Osteoblast (primary cell): ENCODE results near the gene TAS1R2. TPM values are rescaled to one million over a fixed set of nuclear protein-coding genes. Genes with fewer than 3 reads are reported as not detected.

Source experiments
- DNase-seq: peaks from one replicate; pipeline ENCODE4 v3.0.0; 2011; ENCODE audit warnings: low spot score, mixed read lengths; ENCODE audit not compliant: insufficient read length; ENCODE audit errors: missing footprints
- H2AFZ ChIP-seq: 2 replicates; pipeline ENCODE4 v1.6.0; 2011; ENCODE audit warnings: mild to moderate bottlenecking, low read length
- H3K27ac ChIP-seq: 2 replicates; pipeline ENCODE4 v1.5.1; 2011; ENCODE audit warnings: mild to moderate bottlenecking, low read depth, low read length, moderate library complexity
- H3K27me3 ChIP-seq: 2 replicates; pipeline ENCODE4 v1.6.0; 2012; ENCODE audit warnings: mild to moderate bottlenecking, control low read depth, inconsistent platforms, low read length, moderate library complexity; ENCODE audit not compliant: insufficient read depth
- H3K36me3 ChIP-seq: 2 replicates; pipeline ENCODE4 v1.5.1; 2011; ENCODE audit warnings: mild to moderate bottlenecking, low read length, control low read depth, moderate library complexity; ENCODE audit not compliant: insufficient read depth
- H3K4me1 ChIP-seq: 2 replicates; pipeline ENCODE4 v1.5.1; 2011; ENCODE audit warnings: mild to moderate bottlenecking, low read length, control low read depth, moderate library complexity; ENCODE audit not compliant: insufficient read depth
- H3K4me2 ChIP-seq: 2 replicates; pipeline ENCODE4 v1.6.0; 2011; ENCODE audit warnings: mild to moderate bottlenecking, low read length; ENCODE audit not compliant: insufficient read depth
- H3K4me3 ChIP-seq: fragments of 200-600 bp; sonication (generic); 3 replicates; pipeline ENCODE4 v1.5.1; 2012; ENCODE audit warnings: mild to moderate bottlenecking, low read length, inconsistent platforms; ENCODE audit not compliant: insufficient read depth
- H3K79me2 ChIP-seq: 2 replicates; pipeline ENCODE4 v1.6.0; 2012; ENCODE audit warnings: mild to moderate bottlenecking, low read length, control low read depth, inconsistent platforms; ENCODE audit not compliant: insufficient read depth
- H3K9me3 ChIP-seq: 2 replicates; pipeline ENCODE4 v1.5.1; 2011; ENCODE audit warnings: low read depth, low read length, control low read depth
- H4K20me1 ChIP-seq: 2 replicates; pipeline ENCODE4 v1.6.0; 2012; ENCODE audit warnings: mild to moderate bottlenecking, low read length, control low read depth; ENCODE audit not compliant: insufficient read depth
- total RNA-seq: library from RNA; depleted of rRNA; stranded (reverse); fragments of >200 nt; gene quantifications from 2 replicates; pipeline ENCODE4 v1.2.3, GENCODE V29; 2012
- TF ChIP-seq, protein P1 (sequence below): IDR thresholded peaks from 2 replicates; pipeline ENCODE4 v1.5.1; 2011; ENCODE audit warnings: mild to moderate bottlenecking, low read depth, low read length, moderate library complexity; ENCODE audit errors: extremely low read depth

The TAS1R2 gene
- total RNA-seq, 1 donor, result not detected

DNA sequence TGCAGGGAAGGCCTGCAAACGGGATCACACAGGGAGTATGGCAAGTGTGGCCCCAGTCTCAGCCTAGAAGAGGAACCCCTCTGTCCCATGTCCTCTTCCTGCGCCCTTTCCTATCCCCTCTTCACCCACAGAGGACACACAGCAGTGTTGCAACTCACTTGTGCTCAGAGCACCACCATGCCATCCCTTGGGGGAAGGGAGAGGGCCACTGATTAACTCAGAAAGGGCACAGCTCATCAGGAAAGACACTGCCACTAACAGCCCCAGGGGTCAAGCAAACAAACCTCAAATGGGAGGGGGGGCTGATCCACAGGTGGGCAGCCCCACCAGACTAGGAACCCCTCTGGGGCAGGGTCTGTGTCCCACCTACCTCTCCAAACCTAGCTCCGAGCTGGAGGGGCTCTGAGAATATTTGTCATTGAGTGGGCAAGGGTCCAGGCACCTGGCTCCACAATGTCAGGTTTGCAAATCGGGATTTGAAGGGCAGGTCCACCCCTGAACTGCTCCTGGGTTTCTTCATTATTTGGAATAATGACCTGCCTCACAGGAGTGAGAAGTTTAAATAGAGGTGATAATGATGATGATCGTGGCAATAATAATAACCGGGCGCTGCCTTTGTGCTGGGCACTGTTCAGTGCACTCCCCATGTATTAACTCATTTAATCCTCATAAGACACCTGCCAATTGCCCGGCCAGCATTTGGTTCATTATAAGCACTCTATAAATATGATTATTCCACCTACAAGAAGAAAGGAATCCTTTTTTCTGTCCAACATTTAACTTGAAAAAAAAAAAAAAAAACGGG is 41.9 kb upstream of the TAS1R2 start:
- Histone ChIP-seq H3K9me3 (no peaks in the 10 kb centered on the region), H3K27ac (no peak overlapping the region), H3K79me2 (no peaks in the 10 kb centered on the region), H3K4me2 (peak overlapping the region; percentile 98), H2AFZ (no peak overlapping the region), H3K27me3 (no peaks in the 10 kb centered on the region), H4K20me1 (peaks cover 4% of the 10 kb centered on the region), H3K4me3 (peak overlapping the region; percentile 91), H3K4me1 (peaks cover 12% of the 10 kb centered on the region), H3K36me3 (peaks cover 8% of the 10 kb centered on the region)
- DNase-seq, result peak; percentile 54
- TF ChIP-seq, protein P1, sequence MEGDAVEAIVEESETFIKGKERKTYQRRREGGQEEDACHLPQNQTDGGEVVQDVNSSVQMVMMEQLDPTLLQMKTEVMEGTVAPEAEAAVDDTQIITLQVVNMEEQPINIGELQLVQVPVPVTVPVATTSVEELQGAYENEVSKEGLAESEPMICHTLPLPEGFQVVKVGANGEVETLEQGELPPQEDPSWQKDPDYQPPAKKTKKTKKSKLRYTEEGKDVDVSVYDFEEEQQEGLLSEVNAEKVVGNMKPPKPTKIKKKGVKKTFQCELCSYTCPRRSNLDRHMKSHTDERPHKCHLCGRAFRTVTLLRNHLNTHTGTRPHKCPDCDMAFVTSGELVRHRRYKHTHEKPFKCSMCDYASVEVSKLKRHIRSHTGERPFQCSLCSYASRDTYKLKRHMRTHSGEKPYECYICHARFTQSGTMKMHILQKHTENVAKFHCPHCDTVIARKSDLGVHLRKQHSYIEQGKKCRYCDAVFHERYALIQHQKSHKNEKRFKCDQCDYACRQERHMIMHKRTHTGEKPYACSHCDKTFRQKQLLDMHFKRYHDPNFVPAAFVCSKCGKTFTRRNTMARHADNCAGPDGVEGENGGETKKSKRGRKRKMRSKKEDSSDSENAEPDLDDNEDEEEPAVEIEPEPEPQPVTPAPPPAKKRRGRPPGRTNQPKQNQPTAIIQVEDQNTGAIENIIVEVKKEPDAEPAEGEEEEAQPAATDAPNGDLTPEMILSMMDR, result no peak

DNA sequence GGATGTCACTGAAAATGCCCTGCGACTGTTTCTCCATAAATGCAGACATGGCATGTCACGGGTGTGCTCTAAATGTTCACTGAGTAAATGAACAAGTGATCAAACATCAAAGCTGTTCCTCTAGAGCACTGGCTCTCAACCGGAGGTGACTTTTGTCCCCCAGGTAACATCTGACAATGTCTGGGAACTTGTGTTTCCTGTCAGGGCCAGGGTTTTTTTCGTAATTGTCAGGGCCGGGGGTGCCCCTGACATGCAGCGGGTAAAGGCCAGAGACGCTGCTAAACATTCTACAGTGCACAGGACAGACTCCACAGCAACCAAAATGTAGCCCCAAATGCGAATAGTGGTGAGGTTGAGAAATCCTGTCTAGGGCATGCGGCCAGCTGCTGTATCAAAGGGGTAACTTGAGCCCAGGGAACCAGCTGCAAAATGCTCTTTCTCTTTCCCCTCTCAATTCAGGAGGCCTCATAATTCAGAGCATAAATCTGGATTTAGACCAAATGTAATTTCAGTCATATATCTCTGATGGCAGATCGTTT is 40.9 kb upstream of the TAS1R2 start:
- Histone ChIP-seq H3K4me2 (no peak overlapping the region), H3K4me3 (no peak overlapping the region), H2AFZ (no peak overlapping the region), H3K27me3 (no peaks in the 10 kb centered on the region), H4K20me1 (peaks cover 2% of the 10 kb centered on the region), H3K27ac (no peak overlapping the region), H3K9me3 (no peaks in the 10 kb centered on the region), H3K36me3 (no peaks in the 10 kb centered on the region), H3K79me2 (no peaks in the 10 kb centered on the region), H3K4me1 (peaks cover 12% of the 10 kb centered on the region)
- TF ChIP-seq, protein P1, result no peak
- DNase-seq, result peak; percentile 64

DNA sequence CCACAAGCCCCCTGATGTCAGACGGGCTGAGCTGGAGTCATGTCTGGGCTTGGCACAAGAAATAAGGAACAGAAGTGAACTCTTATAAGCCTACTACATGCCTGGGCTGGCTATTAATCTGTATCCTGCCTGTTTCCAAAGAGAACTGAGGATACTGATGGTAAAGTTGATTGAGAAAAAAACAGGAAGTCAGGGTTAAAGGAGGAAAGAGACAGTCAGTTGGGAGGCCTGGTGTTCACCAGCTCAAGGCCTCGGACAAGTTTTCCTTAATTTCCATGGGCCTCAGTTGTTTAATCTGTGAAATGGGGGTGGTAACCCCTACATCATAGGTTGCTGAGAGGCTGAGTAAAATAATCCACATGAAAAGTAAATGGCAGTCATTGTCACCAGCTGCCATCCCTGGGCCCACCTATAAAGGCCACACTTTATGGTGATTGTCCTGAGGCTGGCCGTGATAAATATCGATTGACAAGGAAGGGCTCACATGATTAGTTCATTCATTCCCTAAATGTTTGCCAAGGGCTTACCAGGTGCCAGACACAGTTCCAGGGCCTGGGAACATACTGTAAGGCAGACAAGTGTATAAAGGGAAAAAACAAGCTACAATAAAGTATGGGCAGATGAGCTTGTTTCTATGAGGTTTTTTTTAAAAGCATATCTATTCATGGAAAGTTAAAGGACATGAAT is 40.0 kb upstream of the TAS1R2 start:
- H4K20me1 ChIP-seq, result peaks cover 2% of the 10 kb centered on the region

More for the DNA sequence above, 40.0 kb upstream of the TAS1R2 start:
- Histone ChIP-seq H3K4me1 (peaks cover 12% of the 10 kb centered on the region), H3K27ac (no peak overlapping the region), H3K27me3 (no peaks in the 10 kb centered on the region), H3K4me3 (no peak overlapping the region), H3K9me3 (no peaks in the 10 kb centered on the region), H3K4me2 (no peak overlapping the region), H3K79me2 (no peaks in the 10 kb centered on the region), H3K36me3 (no peaks in the 10 kb centered on the region), H2AFZ (no peak overlapping the region)
- DNase-seq, result no peak
- TF ChIP-seq, protein P1, result no peak
